Activated CD4-positive, alpha-beta T cell treated with anti-CD3 and anti-CD28 coated beads, Interleukin-2, amount 50 U/mL, for 16 hours (primary cell): ENCODE data around the gene AEBP2.
A peak's percentile ranks its signal among the peaks of the same experiment; 100 is the strongest.
"Not testable (repeated sequence)": the region's sequence is repeated elsewhere in the genome, so short reads cannot be mapped to it uniquely, and the experiment has no call there.

Source experiments
- DNase-seq: peaks from one replicate; pipeline ENCODE4 v3.0.0-alpha.2; 2020

Gene AEBP2

DNA sequence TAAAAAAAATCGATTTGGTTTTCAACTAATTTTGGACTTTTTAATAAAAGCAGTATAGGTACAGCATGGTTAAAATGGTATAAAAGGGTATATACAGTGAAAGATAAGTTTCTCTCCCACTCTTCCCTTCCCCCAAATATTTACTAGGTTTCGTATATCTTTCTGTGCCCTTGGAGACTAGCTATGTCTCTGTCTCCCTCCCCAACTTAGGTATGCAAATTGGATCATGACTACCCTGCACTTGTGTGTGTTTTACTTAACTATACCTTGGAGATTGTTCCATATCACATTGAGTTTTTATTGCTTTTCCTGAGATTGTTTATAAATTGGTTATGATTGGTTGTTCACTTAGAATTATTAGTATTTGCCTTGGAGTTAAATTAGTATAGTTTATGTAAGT is 19.4 kb downstream of the AEBP2 start:
- no peak for DNase-seq

DNA sequence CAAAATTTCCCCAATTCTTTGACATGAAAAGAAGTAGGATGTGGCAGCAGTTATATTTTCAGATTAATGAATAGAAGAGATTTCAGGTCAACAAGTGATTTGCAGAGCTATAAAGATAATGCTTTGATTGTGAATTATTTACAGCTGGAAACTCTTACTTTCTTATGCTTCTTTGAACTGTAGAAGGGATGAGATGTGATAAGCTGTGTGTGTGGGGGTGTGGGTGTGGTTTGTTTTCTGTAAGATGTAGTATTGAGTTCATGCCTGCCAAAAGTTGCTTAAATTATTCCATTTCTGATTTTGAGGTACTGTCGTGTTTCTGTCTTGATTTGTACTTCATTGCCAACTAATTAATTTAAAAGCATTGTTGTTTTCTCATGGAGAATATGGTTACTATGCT is 22.7 kb downstream of the AEBP2 start:
- DNase-seq: no peak

DNA sequence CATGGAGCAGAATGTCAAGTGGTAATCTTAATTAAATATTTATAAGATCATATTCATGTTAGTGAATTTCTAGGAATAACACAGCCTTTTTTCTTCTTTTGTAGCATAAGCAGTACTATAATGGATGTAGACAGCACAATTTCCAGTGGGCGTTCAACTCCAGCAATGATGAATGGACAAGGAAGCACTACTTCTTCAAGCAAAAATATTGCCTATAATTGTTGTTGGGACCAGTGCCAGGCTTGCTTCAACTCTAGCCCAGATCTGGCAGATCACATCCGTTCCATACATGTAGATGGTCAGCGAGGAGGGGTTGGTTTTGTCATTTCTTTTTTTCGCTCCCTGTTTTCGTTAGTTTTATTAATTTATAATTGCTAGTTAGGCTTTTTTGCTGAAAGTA is 23.1 kb downstream of the AEBP2 start:
- DNase-seq: no peak

- no peak for DNase-seq
These were observed 24.9 kb downstream of the AEBP2 start for GRCh38 chr12:19464192-19464580.

DNA sequence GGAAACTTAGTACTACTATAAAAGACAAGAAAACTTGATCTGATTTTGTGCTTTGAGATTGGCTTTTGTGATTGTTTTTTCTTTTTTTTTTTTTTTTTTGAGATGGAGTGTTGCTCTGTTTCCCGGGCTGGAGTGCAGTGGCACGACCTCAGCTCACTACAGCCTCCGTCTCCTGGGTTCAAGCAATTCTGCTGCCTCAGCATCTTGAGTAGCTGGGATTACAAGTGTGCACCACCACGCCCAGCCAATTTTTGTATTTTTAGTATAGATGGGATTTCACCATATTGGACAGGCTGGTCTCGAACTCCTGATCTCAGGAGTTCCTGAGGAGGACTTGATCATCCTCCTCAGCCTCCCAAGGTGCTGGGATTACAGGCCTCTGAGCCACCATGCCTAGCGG is 26.4 kb downstream of the AEBP2 start:
- DNase-seq: no peak

GRCh38 chr12:19474147-19474546 is 34.9 kb downstream of the AEBP2 start:
- no peak for DNase-seq

DNA sequence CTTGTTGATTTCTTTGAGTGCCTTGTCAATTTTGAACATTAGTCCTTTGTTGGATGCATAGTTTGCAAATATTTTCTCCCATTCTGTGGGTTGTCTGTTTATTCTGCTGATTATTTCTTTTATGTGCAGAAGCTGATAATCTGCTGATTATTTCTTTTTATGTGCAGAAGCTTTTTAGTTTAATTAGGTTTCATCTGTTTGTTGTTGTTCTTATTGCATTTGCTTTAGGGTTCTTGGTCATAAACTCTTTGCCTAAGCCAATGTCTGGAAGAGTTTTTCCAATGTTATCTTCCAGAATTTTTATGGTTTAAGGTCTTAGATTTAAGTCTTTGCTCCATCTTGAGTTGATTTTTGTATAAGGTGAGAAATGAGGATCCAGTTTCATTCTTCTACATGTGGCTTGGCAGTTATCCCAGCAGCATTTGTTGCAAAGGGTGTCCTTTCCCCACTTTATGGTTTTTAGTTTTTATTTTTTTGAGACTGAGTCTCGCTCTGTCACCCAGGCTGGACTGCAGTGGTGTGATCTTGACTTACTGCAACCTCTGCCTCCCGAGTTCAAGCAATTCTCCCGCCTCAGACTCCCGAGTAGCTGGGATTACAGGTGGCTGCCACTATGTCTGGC is 36.7 kb downstream of the AEBP2 start:
- DNase-seq: not testable (repeated sequence)

DNA sequence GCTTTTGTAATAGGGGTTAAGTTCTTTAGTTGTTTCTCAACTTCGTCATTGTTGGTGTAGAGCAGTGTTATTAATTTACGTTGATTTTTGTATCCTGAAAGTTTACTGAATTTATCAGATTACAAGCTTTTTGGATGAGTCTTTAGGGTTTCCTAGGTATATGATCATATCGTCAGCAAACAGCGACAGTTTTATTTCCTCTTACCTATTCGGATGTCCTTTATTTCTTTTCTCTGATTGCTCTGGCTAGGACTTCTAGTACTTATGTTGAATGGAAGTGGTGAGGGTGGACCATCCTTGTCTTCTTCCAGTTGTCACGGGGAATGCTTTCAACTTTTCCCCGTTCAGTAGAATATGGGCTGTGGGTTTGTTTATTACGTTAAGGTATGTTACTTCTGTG is 37.8 kb downstream of the AEBP2 start:
- no peak for DNase-seq

DNA sequence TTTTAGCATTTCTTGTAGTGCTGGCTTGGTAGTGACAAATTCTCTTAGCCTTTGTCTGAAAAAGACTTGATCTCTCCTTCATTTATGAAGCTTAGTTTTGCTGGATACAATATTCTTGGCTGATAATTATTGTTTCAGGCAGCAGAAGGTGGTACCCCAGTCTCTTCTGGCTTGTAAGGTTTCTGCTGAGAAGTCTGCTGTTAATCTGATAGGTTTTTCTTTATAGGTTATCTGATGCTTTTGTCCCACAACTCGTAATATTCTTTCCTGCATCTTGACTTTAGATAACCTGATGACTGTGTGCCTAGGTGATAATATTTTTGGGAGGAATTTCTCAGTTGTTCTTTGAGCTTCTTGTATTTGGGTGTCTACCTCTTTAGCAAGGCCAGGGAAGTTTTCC is 41.2 kb downstream of the AEBP2 start:
- DNase-seq: no peak

DNA sequence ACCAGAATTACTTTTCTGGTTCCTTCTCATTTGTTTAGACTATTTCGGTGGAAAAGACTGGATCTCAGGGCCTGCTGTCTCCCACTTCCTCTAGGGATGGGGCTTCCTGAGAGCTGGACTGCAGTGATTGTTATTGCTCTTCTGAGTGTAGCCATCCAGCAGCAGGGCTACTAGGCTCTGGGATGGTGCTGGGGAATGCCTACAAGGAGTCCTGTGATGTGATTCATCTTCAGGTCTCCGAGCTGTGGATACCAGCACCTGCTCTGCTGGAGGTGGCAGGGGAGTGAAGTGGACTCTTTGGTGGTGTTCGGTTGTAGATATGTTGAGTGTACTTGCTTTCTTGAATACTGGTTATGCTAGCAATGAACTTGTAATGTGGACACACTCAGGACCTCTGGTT is 42.7 kb downstream of the AEBP2 start:
- no peak for DNase-seq

GRCh38 chr12:19482551-19483109 is 43.3 kb downstream of the AEBP2 start:
- DNase-seq: peak; percentile 69

DNA sequence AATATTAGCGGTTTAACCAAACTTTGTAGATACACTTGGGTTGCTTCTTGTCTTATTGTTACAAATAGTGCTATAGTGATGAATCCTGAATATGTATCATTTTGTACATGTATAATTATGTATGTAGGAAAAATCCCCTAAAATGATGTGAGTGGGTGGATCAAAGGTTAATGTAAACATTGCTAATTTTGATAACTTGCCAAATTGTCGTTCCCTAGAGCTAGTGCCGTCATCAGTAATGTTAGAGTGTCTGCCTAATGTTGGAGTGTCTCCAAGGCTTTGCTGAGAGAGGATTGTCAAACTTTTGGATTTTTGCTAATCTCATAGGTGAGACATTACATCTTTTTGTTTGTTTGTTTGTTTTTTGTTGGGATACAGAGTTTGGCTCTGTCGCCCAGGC is 44.4 kb downstream of the AEBP2 start:
- no peak for DNase-seq

DNA sequence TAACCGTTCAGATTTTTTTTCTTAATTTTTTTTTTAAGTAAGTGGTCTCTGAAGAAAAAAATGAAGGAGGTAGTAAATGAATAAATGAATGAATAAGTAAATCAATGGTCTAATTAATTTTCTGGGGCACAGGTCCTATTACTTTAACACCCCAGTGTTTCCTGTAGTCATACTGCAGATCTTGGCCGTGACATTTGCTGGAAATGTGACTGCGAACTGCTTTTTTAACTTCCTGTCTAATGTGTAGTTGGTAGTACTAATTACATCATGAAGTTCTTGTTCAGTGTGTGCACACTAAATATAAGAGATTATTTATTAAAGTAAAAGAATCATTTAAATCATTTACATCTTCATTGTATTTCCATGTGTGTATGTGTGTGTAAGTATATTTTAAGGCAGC is 45.4 kb downstream of the AEBP2 start:
- peak; percentile 14 for DNase-seq

DNA sequence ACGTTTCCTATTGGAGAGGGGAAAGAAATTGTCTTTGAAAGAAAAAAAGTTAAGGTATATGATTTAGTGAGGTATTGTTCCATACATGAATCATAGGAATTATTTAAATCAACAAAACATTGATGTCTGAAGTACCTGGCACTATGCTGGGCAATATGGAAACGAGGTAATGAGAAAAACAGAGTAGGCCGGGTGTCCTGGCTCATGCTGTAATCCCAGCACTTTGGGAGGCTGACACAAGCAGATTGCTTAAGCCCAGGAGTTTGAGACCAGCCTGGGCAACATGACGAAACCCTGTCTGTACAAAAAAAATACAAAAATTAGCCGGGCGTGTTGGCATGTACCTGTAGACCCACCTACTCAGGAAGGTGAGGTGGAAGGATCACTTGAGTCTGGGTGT is 45.9 kb downstream of the AEBP2 start:
- DNase-seq: no peak

DNA sequence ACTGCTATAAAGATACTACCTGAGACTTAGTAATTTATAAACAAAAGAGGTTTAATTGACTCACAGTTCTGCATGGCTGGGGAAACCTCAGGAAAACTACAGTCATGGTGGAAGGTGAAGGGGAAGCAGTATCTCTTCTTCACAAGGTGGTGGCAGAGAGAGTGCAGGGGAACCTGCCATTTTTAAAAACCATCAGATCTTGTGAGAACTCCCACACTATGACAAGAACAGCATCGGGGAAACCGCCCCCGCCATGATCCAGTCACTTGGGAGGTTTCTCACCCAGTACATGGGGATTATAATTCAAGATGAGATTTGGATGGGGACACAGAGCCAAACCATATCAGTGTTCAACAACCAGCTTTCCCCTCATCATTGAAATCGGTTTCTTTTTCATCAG is 49.9 kb downstream of the AEBP2 start:
- DNase-seq: no peak

- DNase-seq: no peak
These were observed 51.6 kb downstream of the AEBP2 start for GRCh38 chr12:19490908-19491307.

GRCh38 chr12:19491863-19492262 is 52.6 kb downstream of the AEBP2 start:
- DNase-seq: no peak

- no peak for DNase-seq
These were observed 57.1 kb downstream of the AEBP2 start for GRCh38 chr12:19496219-19496878.

DNA sequence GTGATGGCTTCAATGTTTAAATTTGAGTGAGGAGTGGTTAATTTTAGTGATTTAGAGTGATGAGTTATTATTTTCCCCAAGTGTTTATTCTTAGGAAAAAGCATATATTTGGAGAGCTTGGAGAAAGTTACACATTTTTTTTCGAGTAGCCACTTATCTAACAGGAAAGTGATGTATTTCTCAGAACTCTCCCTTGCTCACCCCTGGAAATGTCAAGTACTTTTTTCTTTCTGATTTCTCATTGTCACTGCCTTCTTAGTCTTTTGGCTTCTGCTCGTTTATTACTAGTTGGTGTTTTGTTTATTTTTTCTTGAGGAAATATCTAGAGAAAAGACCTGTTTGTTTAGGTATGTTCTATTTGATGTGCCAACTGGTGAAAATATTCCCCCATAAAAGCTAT is 58.8 kb downstream of the AEBP2 start:
- DNase-seq: no peak

DNA sequence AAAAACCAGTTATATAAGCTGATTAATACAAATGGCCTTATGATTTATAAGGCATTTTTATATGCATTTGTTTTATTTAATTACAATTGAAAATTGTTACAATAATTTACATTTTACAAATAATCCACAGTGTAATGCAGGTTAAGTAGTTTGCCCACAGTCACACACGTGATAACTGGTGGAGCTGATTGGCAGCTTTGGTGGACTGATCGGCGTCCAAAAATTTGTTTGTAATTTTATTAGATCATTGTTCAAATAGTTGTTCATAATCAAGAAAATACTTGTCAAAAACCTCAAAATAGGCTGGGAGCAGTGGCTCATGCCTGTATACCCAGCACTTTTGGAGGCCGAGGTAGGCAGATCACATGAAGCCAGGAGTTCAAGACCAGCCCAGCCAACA is 59.7 kb downstream of the AEBP2 start:
- no peak for DNase-seq

- DNase-seq: no peak
These were observed 67.2 kb downstream of the AEBP2 start for GRCh38 chr12:19506497-19506896.

DNA sequence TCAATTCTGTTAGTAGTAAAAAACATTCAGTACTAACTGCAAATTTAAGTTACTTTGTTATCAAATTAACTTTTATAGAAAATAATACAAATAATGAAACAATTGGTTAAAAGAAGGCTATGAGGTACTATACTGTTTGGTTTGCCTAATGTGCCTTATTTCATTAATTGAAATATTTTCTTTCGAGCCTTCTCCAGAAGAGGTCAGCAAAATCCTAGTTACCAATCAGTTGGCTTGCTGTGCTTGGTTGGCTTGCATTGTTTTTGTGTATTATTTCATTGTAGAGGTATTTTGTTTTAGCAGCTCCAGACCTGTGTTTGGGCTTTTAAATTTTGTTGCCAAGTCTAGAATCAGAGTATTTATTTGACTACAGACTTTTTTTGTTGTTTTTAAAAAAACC is 68.5 kb downstream of the AEBP2 start:
- no peak for DNase-seq

- no peak for DNase-seq
These were observed 71.2 kb downstream of the AEBP2 start for GRCh38 chr12:19510461-19510860.

GRCh38 chr12:19515179-19515578 is 75.9 kb downstream of the AEBP2 start:
- DNase-seq: no peak

- no peak for DNase-seq
These were observed 78.3 kb downstream of the AEBP2 start for GRCh38 chr12:19517583-19517982.
